ENCODE results near the gene MDP1. TPM values are rescaled to one million over a fixed set of nuclear protein-coding genes. Genes with fewer than 3 reads are reported as not detected.
A peak's percentile ranks its signal among the peaks of the same experiment; 100 is the strongest.

Gene MDP1
- total RNA-seq, 2 experiments from 2014 or later = 11.4 to 16.9 TPM

GRCh38 chr14:24197056-24197450, 18.8 kb downstream of the MDP1 start:
- peak overlapping the region; percentile 54 for H3K4me3 Mint-ChIP-seq
- H3K27me3 Mint-ChIP-seq = no peaks in the 10 kb centered on the region
- CTCF ChIA-PET = interaction anchor here (1.7 to 2.0 kb wide), 2 partner anchors 36 to 74 kb away, joined by 6 to 14 read pairs; partner anchors contain the start of genes IRF9 and RABGGTA
- peaks cover 6% of the 10 kb centered on the region for H3K9me3 Mint-ChIP-seq (ENCODE audit: low read depth)
- peaks cover 50% of the 10 kb centered on the region for H3K4me1 Mint-ChIP-seq
- ATAC-seq = no peak
- no peak for DNase-seq
- peak overlapping the region; percentile 80 for H3K27ac Mint-ChIP-seq
- peaks cover 48% of the 10 kb centered on the region for H3K36me3 Mint-ChIP-seq

DNA sequence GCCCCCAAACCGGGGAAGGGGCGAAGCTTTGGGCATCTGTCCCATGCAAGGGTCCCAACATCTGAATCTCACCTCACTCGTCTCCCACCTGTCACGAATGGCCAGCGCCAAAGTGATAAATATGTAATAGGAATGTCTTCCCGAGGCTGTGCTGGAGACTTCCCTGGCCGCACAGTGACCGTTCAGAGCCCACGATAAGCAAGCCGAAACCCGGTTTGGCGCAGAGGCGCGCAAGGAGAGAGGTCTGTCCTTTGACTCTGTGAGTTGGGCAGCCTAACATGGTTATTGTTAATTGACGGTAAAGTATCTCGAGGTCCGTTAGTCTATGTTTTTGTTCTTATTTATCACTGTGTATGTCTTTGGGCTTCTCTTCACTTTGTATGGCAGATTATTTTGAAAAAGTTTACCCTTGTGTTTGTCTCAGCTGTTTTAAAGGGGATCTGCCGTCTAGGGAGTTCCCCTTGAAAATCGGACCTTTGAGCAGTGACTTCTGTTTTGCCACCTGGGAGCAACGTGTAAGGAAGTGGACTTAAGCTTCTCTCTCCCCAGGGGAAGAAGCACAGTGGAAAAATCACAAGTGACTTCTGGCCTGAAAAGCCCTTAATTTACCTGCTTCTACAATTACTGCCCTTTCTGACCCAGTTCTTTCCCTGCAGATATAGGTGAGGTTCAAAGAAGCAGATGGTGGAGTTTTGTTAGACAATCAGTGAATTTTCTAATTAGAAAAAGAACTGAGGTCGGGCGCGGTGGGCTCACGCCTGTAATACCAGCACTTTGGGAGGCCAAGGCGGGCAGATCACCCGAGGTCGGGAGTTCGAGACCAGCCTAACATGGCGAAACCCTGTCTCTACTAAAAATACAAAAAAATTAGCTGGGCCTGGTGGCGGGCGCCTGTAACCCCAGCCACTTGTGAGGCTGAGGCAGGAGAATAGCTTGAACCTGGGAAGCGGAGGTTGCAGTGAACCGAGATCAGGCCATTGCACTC, 19.5 kb downstream of the MDP1 start:
- ATAC-seq = peak; percentile 20
- Mint-ChIP-seq H3K9me3 (ENCODE audit: low read depth) (peaks cover 3% of the 10 kb centered on the region), H3K4me3 (peak overlapping the region; percentile 89), H3K27ac (peak overlapping the region; percentile 95), H3K4me1 (peaks cover 55% of the 10 kb centered on the region), H3K36me3 (peaks cover 46% of the 10 kb centered on the region), H3K27me3 (no peaks in the 10 kb centered on the region)
- CTCF ChIA-PET = interaction anchor here (0.9 to 2.2 kb wide), 10 partner anchors 14 to 234 kb away, joined by 3 to 14 read pairs (median 6); partner anchors contain the start of genes CHMP4A, CIDEB, IRF9 and KHNYN
- DNase-seq = no peak

GRCh38 chr14:24195186-24196070, 20.4 kb downstream of the MDP1 start, which contains the start of gene TM9SF1:
TSS of gene TM9SF1 (minus strand) at chr14:24195441. CDS start at chr14:24195019, 422 bp downstream.
- CTCF ChIA-PET = interaction anchor here (0.7 to 2.2 kb wide), 12 partner anchors 15 to 235 kb away, joined by 3 to 14 read pairs (median 6); partner anchors contain the start of genes CHMP4A, CIDEB, IRF9 and KHNYN
- ATAC-seq (peak; percentile 92), DNase-seq (peak; percentile 93)
- peak within 1 kb of the TSS; percentile 89 for H3K4me3 Mint-ChIP-seq
- H3K9me3 Mint-ChIP-seq (ENCODE audit: low read depth) = peaks cover 2% of the 10 kb centered on the region
- H3K4me1 Mint-ChIP-seq = peaks cover 56% of the 10 kb centered on the region
- H3K27ac Mint-ChIP-seq = peak within 1 kb of the TSS; percentile 95
- H3K36me3 Mint-ChIP-seq = peaks cover 41% of the 10 kb centered on the region
- H3K27me3 Mint-ChIP-seq = no peaks in the 10 kb centered on the region

DNA sequence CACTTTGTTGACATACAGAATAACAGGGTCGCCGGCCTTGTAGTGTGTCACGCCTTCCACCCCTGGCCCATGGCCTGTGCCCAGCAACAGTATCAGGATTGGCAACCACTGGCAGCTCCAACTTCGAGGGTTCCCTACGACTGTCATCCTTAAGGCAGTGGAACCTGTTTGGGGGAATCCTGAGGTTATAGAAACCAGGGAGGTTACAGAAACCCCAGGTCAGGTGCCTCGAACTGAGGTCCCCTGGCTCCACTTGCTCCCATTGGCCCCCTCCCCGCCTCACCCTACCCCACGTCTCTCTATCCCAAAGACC, 21.0 kb downstream of the MDP1 start:
- H3K27me3 Mint-ChIP-seq = no peaks in the 10 kb centered on the region
- peak overlapping the region; percentile 95 for H3K27ac Mint-ChIP-seq
- DNase-seq = no peak
- peaks cover 38% of the 10 kb centered on the region for H3K36me3 Mint-ChIP-seq
- H3K4me3 Mint-ChIP-seq = peak overlapping the region; percentile 89
- CTCF ChIA-PET = interaction anchor here (0.7 to 2.2 kb wide), 8 partner anchors 18 to 235 kb away, joined by 3 to 14 read pairs (median 6); partner anchors contain the start of genes CHMP4A, IRF9, KHNYN and MDP1
- H3K9me3 Mint-ChIP-seq (ENCODE audit: low read depth) = peaks cover 2% of the 10 kb centered on the region
- peaks cover 60% of the 10 kb centered on the region for H3K4me1 Mint-ChIP-seq
- ATAC-seq = no peak

- Mint-ChIP-seq H3K4me1 (peaks cover 60% of the 10 kb centered on the region), H3K27me3 (no peaks in the 10 kb centered on the region)
Observed at GRCh38 chr14:24194186-24194872, 21.5 kb downstream of the MDP1 start.

GRCh38 chr14:24192933-24193332, 22.9 kb downstream of the MDP1 start:
- Mint-ChIP-seq H3K4me1 (peaks cover 59% of the 10 kb centered on the region), H3K27ac (no peak overlapping the region), H3K27me3 (no peaks in the 10 kb centered on the region), H3K4me3 (no peak overlapping the region), H3K36me3 (peaks cover 28% of the 10 kb centered on the region), H3K9me3 (ENCODE audit: low read depth) (no peaks in the 10 kb centered on the region)
- DNase-seq (no peak), ATAC-seq (no peak)
- CTCF ChIA-PET = no interaction called here

More at GRCh38 chr14:24194186-24194872, 21.5 kb downstream of the MDP1 start:
- Mint-ChIP-seq H3K36me3 (peaks cover 35% of the 10 kb centered on the region), H3K27ac (peak overlapping the region; percentile 95), H3K4me3 (peak overlapping the region; percentile 89), H3K9me3 (ENCODE audit: low read depth) (peaks cover 2% of the 10 kb centered on the region)
- CTCF ChIA-PET = interaction anchor here (0.9 to 2.2 kb wide), 6 partner anchors 21 to 239 kb away, joined by 3 to 11 read pairs (median 4); partner anchors contain the start of genes KHNYN, MDP1 and TINF2
- DNase-seq (no peak), ATAC-seq (no peak)

DNA sequence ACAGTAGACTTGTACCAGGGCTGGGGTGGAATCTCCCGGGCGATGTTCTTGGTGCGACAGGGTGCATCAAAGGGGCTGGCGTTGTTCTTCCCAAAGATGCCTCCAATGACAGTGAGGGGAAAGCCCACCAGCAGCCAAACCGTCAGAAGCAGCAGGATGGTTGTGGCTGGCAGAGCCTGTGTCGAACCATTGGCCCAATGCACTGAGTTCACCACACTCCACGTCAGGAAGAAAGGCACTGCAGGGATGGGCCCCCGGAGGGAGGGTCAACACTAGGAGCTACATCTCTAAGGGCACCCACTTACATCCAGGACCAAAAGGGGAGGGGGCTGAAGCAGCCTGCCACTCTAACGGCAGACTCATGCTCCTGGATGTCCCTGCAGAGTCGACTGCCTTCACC, 25.4 kb downstream of the MDP1 start:
- no peak for DNase-seq
- no peak for ATAC-seq
- no peak overlapping the region for H3K27ac Mint-ChIP-seq
- no peaks in the 10 kb centered on the region for H3K27me3 Mint-ChIP-seq
- peaks cover 27% of the 10 kb centered on the region for H3K36me3 Mint-ChIP-seq
- no peak overlapping the region for H3K4me3 Mint-ChIP-seq
- peaks cover 60% of the 10 kb centered on the region for H3K4me1 Mint-ChIP-seq
- CTCF ChIA-PET = no interaction called here
- H3K9me3 Mint-ChIP-seq (ENCODE audit: low read depth) = no peaks in the 10 kb centered on the region

DNA sequence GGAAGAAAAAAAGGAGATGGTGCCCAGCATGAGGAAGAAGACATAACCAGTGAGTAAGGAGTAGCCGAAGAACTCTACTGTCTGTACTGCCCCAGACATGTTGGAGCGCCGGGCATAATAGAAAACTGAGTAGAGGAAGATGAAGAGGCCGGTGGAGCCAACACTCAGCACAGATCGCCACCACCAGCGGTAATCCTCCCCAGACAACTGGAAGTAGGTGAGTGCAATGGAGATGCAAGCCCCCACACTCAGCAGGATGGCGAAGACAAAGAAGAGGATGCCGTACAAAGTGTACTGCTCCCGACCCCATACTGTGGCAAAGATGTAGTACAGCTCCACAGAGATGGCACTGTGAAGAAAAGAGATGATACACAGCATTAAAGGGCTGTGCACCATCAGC, 26.4 kb downstream of the MDP1 start:
- Mint-ChIP-seq H3K9me3 (ENCODE audit: low read depth) (no peaks in the 10 kb centered on the region), H3K4me3 (no peak overlapping the region), H3K4me1 (peaks cover 55% of the 10 kb centered on the region), H3K36me3 (peaks cover 27% of the 10 kb centered on the region), H3K27me3 (no peaks in the 10 kb centered on the region), H3K27ac (peak overlapping the region; percentile 74)
- CTCF ChIA-PET = interaction anchor here (0.9 to 2.0 kb wide), 3 partner anchors 24 to 53 kb away, joined by 6 to 11 read pairs (median 9); partner anchors contain the start of genes CHMP4A, IRF9 and TINF2
- DNase-seq (no peak), ATAC-seq (no peak)

DNA sequence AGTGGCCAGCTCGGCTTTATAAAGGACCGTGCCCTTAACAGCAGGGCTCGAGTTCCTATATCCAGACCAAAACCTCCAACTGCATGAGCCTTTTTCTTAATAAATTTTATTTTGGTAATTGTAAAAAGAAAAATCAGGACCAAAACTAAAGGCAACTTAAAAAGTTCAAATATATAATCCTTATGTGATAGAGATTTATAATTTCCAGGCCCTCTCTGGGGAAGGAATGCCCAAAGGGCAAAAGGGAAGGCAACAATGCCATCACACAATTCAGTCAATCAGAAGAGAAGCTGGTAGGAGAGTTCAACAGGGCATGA, 26.8 kb downstream of the MDP1 start:
- Mint-ChIP-seq H3K27me3 (no peaks in the 10 kb centered on the region), H3K36me3 (peaks cover 24% of the 10 kb centered on the region), H3K27ac (peak overlapping the region; percentile 74), H3K4me3 (peak overlapping the region; percentile 82), H3K4me1 (peaks cover 51% of the 10 kb centered on the region), H3K9me3 (ENCODE audit: low read depth) (no peaks in the 10 kb centered on the region)
- DNase-seq (no peak), ATAC-seq (no peak)
- CTCF ChIA-PET = interaction anchor here (0.9 to 2.0 kb wide), 4 partner anchors 24 to 53 kb away, joined by 6 to 11 read pairs (median 8); partner anchors contain the start of genes CHMP4A, IRF9, MDP1 and TINF2

GRCh38 chr14:24188251-24189058, 27.4 kb downstream of the MDP1 start, which contains the start of gene IPO4:
TSS of gene IPO4 (minus strand) at chr14:24188816. CDS start at chr14:24188787, 29 bp downstream.
- Mint-ChIP-seq H3K4me1 (peaks cover 49% of the 10 kb centered on the region), H3K4me3 (peak within 1 kb of the TSS; percentile 82), H3K9me3 (ENCODE audit: low read depth) (no peaks in the 10 kb centered on the region), H3K27me3 (no peaks in the 10 kb centered on the region), H3K36me3 (peaks cover 22% of the 10 kb centered on the region), H3K27ac (peak within 1 kb of the TSS; percentile 74)
- DNase-seq (peak; percentile 97), ATAC-seq (peak; percentile 90)
- CTCF ChIA-PET = interaction anchor here (0.9 to 2.0 kb wide), 5 partner anchors 25 to 145 kb away, joined by 3 to 11 read pairs (median 7); partner anchors contain the start of genes CHMP4A, IRF9, MDP1 and TINF2

DNA sequence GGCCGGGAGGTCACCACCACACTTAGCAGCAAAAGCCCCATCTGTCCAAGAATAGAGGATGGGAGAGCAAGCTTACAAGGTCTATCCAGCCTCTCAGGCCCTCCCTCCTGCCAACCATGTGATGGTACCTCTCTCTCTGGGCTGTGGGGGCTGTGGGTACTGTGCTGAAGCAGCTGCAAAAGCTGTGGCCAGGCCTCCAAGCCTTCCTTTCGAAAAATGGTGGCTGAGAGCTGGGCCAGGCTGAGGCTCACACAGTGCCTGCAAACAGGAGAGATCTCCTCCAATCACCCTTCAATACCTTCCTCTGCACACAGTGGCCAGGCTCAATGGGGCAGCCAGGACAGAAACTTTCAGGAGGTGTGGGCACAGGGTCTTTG, 28.3 kb downstream of the MDP1 start:
- no peak for DNase-seq
- peak overlapping the region; percentile 82 for H3K4me3 Mint-ChIP-seq
- H3K27ac Mint-ChIP-seq = peak overlapping the region; percentile 74
- no peaks in the 10 kb centered on the region for H3K27me3 Mint-ChIP-seq
- no peak for ATAC-seq
- H3K4me1 Mint-ChIP-seq = peaks cover 42% of the 10 kb centered on the region
- no peaks in the 10 kb centered on the region for H3K9me3 Mint-ChIP-seq (ENCODE audit: low read depth)
- CTCF ChIA-PET = interaction anchor here (1.0 to 2.0 kb wide), 3 partner anchors 8 to 146 kb away, joined by 3 to 9 read pairs (median 3); partner anchors contain the start of gene IRF9
- H3K36me3 Mint-ChIP-seq = peaks cover 15% of the 10 kb centered on the region

All from activated CD8-positive, alpha-beta memory T cell treated with anti-CD3 and anti-CD28 coated beads, Interleukin-2, amount 10 ng/mL, durations not matched to agents 7 days and 5 days (primary cell).